GM12878 (cell line): ENCODE data around the gene NUB1. TPM values are rescaled to one million over a fixed set of nuclear protein-coding genes. Genes with fewer than 3 reads are reported as not detected.
A peak's percentile ranks its signal among the peaks of the same experiment; 100 is the strongest.

ENCODE experiments used
- ATAC-seq: fragments of 200-7000 bp; cut with Tn5 transposase; 3 replicates; pipeline ENCODE4 v1.9.1; 2020; ENCODE audit warnings: mild to moderate bottlenecking, moderate library complexity
- BruUV-seq: library from RNA; stranded (reverse); fragments of 400-500 nt; replicated peaks from 2 replicates; lab custom pipeline; 2021; lab: Mats Ljungman, UMichigan
- CTCF ChIA-PET: fragments of 300-600 bp; sonication (Branson Sonifier 250); formaldehyde crosslinking; extraction: SDS; loops from one replicate; lab custom pipeline; 2021; ENCODE audit warnings: inconsistent platforms; lab: Yijun Ruan, JAX
- POLR2A ChIA-PET: fragments of 350-600 bp; formaldehyde crosslinking; extraction: SDS; loops from one replicate; lab custom pipeline; 2021; ENCODE audit warnings: inconsistent platforms; lab: Charles Lee
- RAD21 ChIA-PET: fragments of 300-600 bp; sonication (Branson Sonifier 250); formaldehyde crosslinking; loops from one replicate; lab custom pipeline; 2023; ENCODE audit warnings: antibody characterized with exemption; ENCODE audit not compliant: unreplicated experiment; lab: Charles Lee
- SMC1A ChIA-PET: fragments of 300-600 bp; sonication (Branson Sonifier 250); formaldehyde crosslinking; loops from one replicate; lab custom pipeline; 2023; ENCODE audit not compliant: unreplicated experiment, uncharacterized antibody; lab: Charles Lee
- DNase-seq: peaks from one replicate; pipeline ENCODE4 v3.0.0-alpha.2; 2011; ENCODE audit warnings: low read depth, low spot score
- FAIRE-seq: peaks from 3 replicates; lab custom pipeline; 2011; peaks lifted over from hg19 to GRCh38; lab: Jason Lieb, UNC
- H2AFZ ChIP-seq: 2 replicates; pipeline ENCODE4 v1.6.0; 2011; ENCODE audit warnings: low read depth, low read length, control low read depth; ENCODE audit not compliant: control insufficient read depth
- H3K27ac ChIP-seq: 2 replicates; pipeline ENCODE4 v1.5.1; 2011; ENCODE audit warnings: control low read depth; ENCODE audit not compliant: control insufficient read depth, insufficient read depth
- H3K27me3 ChIP-seq, 2 experiments: replicated peaks in 1 of 2; 2 replicates each; pipeline versions ENCODE4 v1.6.0 to v1.6.1; 2011; ENCODE audit warnings: low read length in 1 of 2; ENCODE audit not compliant: control insufficient read depth in 2 of 2, insufficient read depth in 2 of 2
- H3K36me3 ChIP-seq, 2 experiments: 2 replicates each; pipeline ENCODE4 v1.5.1; 2011; ENCODE audit warnings: low read length in 1 of 2; ENCODE audit not compliant: control insufficient read depth in 2 of 2, insufficient read depth in 2 of 2
- H3K4me1 ChIP-seq: 2 replicates; pipeline ENCODE4 v1.6.1; 2011; ENCODE audit warnings: mild to moderate bottlenecking, low read length, moderate library complexity, mixed read lengths; ENCODE audit not compliant: control insufficient read depth, insufficient read depth
- H3K4me2 ChIP-seq: 2 replicates; pipeline ENCODE4 v1.6.0; 2011; ENCODE audit warnings: control low read depth; ENCODE audit not compliant: control insufficient read depth, insufficient read depth
- H3K4me3 ChIP-seq: fragments of 200-600 bp; sonication (generic); 2 replicates; pipeline ENCODE4 v1.5.1; 2016
- H3K79me2 ChIP-seq: 2 replicates; pipeline ENCODE4 v1.6.0; 2011; ENCODE audit warnings: low read length; ENCODE audit not compliant: control insufficient read depth, insufficient read depth
- H3K9ac ChIP-seq: 2 replicates; pipeline ENCODE4 v1.8.0; 2011; ENCODE audit warnings: low read length, control low read depth, mixed read lengths; ENCODE audit not compliant: control insufficient read depth, insufficient read depth
- H3K9me3 ChIP-seq: replicated peaks from 3 replicates; pipeline ENCODE4 v1.5.1; 2011; ENCODE audit warnings: mild to moderate bottlenecking, low read length; ENCODE audit not compliant: control insufficient read depth, insufficient read depth
- H4K20me1 ChIP-seq: 2 replicates; pipeline ENCODE4 v1.6.0; 2011; ENCODE audit not compliant: control insufficient read depth, insufficient read depth
- MTA2 ChIP-seq: fragments of 450-650 bp; IDR thresholded peaks from 2 replicates; pipeline ENCODE4 v1.6.1; 2016; ENCODE audit warnings: low read depth, mild to moderate bottlenecking, moderate library complexity
- NR2F1 ChIP-seq: fragments of 450-650 bp; conservative IDR thresholded peaks from 2 replicates; pipeline ENCODE4 v1.6.1; 2017; ENCODE audit warnings: mild to moderate bottlenecking
- ZNF592 ChIP-seq: fragments of 450-650 bp; IDR thresholded peaks from 2 replicates; pipeline ENCODE4 v1.6.1; 2017; ENCODE audit warnings: mild to moderate bottlenecking, moderate library complexity
- ZZZ3 ChIP-seq: IDR thresholded peaks from 2 replicates; pipeline ENCODE4 v1.6.1; 2011; ENCODE audit warnings: low read depth; ENCODE audit not compliant: control insufficient read depth, insufficient read length
- WGBS: methylation state at CpG from one replicate; pipeline ENCODE4 v1.1.6; 2016; ENCODE audit warnings: low lambda C conversion rate; ENCODE audit not compliant: insufficient replicate concordance, insufficient coverage; ENCODE audit errors: missing lambda C conversion rate; 5-methylcytosine and 5-hydroxymethylcytosine counted together
- in situ Hi-C: fragments of 300-500 bp; cut with MboI; formaldehyde crosslinking; loops from 9 replicates; pipeline ENCODE4 v1.14.3; 2018; ENCODE audit warnings: mixed read lengths
- intact Hi-C: fragments of 100-400 bp; cut with micrococcal nuclease; formaldehyde crosslinking; loops from one replicate; pipeline ENCODE4 v1.14.2; 2022; ENCODE audit not compliant: unreplicated experiment
- polyA plus RNA-seq, 11 experiments: library from polyadenylated mRNA; depleted of rRNA in 4 of 11; unstranded in 6 of 11; stranded (reverse) in 5 of 11; fragments of >200 nt; fragmentation: Nextera tagmentation in 4 of 11; fragmentation: Illumina TruSeq in 1 of 11; extraction: Ambion mirVana in 4 of 11; extraction: Trizol in 1 of 11; gene quantifications; 1 replicate in 1 of 11; 2 replicates in 10 of 11; pipeline versions ENCODE4 v1.2.1 to v1.2.3, GENCODE V29; 2011 to 2016; ENCODE audit warnings: inconsistent platforms in 2 of 11, missing spikeins in 2 of 11, low read depth in 1 of 11
- total RNA-seq, 4 experiments: library from RNA; depleted of rRNA in 3 of 4; stranded (reverse); fragments of >200 nt in 3 of 4; fragmentation: Illumina TruSeq in 1 of 4; extraction: Trizol in 1 of 4; gene quantifications; 2 replicates each; pipeline versions ENCODE4 v1.2.1 to v1.2.3, GENCODE V29; 2013 to 2021

Gene NUB1
- total and polyA plus RNA-seq, 10 of the 15 experiments (the other 5 are each of a cell fraction or from before 2014, with no cell fraction given), result 24.1 to 102 (median 49.0) TPM

GRCh38 chr7:151406886-151407583, 65.4 kb downstream of the NUB1 start:
- H3K9ac ChIP-seq, result no peak overlapping the region
- SMC1A ChIA-PET, result no interaction called here
- in situ Hi-C loops, result no loop called here
- CTCF ChIA-PET, result no interaction called here
- H3K9me3 ChIP-seq, result no peaks in the 10 kb centered on the region
- H3K27ac ChIP-seq, result no peak overlapping the region
- H3K79me2 ChIP-seq, result no peaks in the 10 kb centered on the region
- no peak overlapping the region for H3K4me2 ChIP-seq
- FAIRE-seq, result no peak
- no peak for TF ChIP-seq ZZZ3
- no peak for TF ChIP-seq MTA2
- TF ChIP-seq, all 136 proteins: peak for 0
- H4K20me1 ChIP-seq, result no peaks in the 10 kb centered on the region
- WGBS, result 32% methylated on average over 8 of the region's 9 CpGs
- H3K36me3 ChIP-seq, result no peaks in the 10 kb centered on the region
- peaks cover 12 to 15% of the 10 kb centered on the region in 2 experiments; a peak in 3 of 4 replicates for H3K27me3 ChIP-seq
- H3K4me3 ChIP-seq, result no peak overlapping the region
- RAD21 ChIA-PET, result no interaction called here
- BruUV-seq, result no TSS peak
- POLR2A ChIA-PET, result no interaction called here
- no peaks in the 10 kb centered on the region for H3K4me1 ChIP-seq
- no peak overlapping the region for H2AFZ ChIP-seq
- intact Hi-C loops, result no loop called here
- no peak for ATAC-seq
- no peak for DNase-seq

GRCh38 chr7:151408498-151408838, 66.9 kb downstream of the NUB1 start:
- intact Hi-C loops, result loop anchor here (2.0 kb wide), 1 partner anchor 40 kb away; no protein-coding TSS in a partner anchor
- no peak overlapping the region for H3K4me3 ChIP-seq

More at GRCh38 chr7:151408498-151408838, 66.9 kb downstream of the NUB1 start:
- FAIRE-seq (no peak), ATAC-seq (no peak), DNase-seq (no peak)
- ChIA-PET POLR2A (no interaction called here), RAD21 (no interaction called here), CTCF (no interaction called here), SMC1A (no interaction called here)
- no peak for TF ChIP-seq ZZZ3
- TF ChIP-seq MTA2, result no peak
- no peak for TF ChIP-seq ZNF592
- no peak for TF ChIP-seq NR2F1
- Histone ChIP-seq H3K9me3 (no peaks in the 10 kb centered on the region), H3K79me2 (no peaks in the 10 kb centered on the region), H3K27ac (no peak overlapping the region), H2AFZ (0 out of 2 replicates have a peak overlapping the region, but pooled peaks have one; percentile 7), H3K27me3 (peaks cover 12 to 15% of the 10 kb centered on the region in 2 experiments; a peak in 3 of 4 replicates), H3K4me2 (no peak overlapping the region; the same call in 1 of the 2 replicates), H3K36me3 (no peaks in the 10 kb centered on the region), H4K20me1 (no peaks in the 10 kb centered on the region), H3K9ac (no peak overlapping the region), H3K4me1 (no peaks in the 10 kb centered on the region)
- in situ Hi-C loops, result no loop called here
- 84% methylated on average over 7 of the region's 7 CpGs for WGBS
- BruUV-seq, result no TSS peak
